Measurements from ENCODE around the gene CDC34.

Gene CDC34

GRCh38 chr19:524062-524674 lies 7.4 kb upstream of the CDC34 start:
- no peak for DNase-seq

- no peak for DNase-seq
These were observed 6.5 kb upstream of the CDC34 start for GRCh38 chr19:525029-525428.

GRCh38 chr19:525857-526419 lies 5.6 kb upstream of the CDC34 start:
- DNase-seq, result no peak

- DNase-seq, result no peak
These were observed 1.2 kb upstream of the CDC34 start for GRCh38 chr19:530134-531008.

- DNase-seq, result peak; percentile 62 to 87 (median 75)
These were observed 379 bp upstream of the CDC34 start for GRCh38 chr19:531009-531752.

- DNase-seq, result peak in 1 of 4 experiments; percentile 15
These were observed 1.2 kb downstream of the CDC34 start for GRCh38 chr19:532561-533363.

GRCh38 chr19:533364-534058 lies 2.0 kb downstream of the CDC34 start:
- DNase-seq, result no peak

GRCh38 chr19:534088-534487 lies 2.5 kb downstream of the CDC34 start:
- no peak for DNase-seq

GRCh38 chr19:535017-535835 lies 3.7 kb downstream of the CDC34 start:
- no peak for DNase-seq

- no peak for DNase-seq
These were observed 4.7 kb downstream of the CDC34 start for GRCh38 chr19:536031-536880.

- DNase-seq, result no peak
These were observed 5.4 kb downstream of the CDC34 start for GRCh38 chr19:536881-537404.

GRCh38 chr19:538641-539428 lies 7.3 kb downstream of the CDC34 start:
- DNase-seq, result no peak

GRCh38 chr19:539429-540030 lies 8.0 kb downstream of the CDC34 start:
- no peak for DNase-seq

GRCh38 chr19:540867-541637 lies 9.5 kb downstream of the CDC34 start:
- DNase-seq, result no peak

- no peak for DNase-seq
These were observed 10.1 kb downstream of the CDC34 start for GRCh38 chr19:541699-542098.

GRCh38 chr19:542173-542866 lies 10.8 kb downstream of the CDC34 start:
- DNase-seq, result no peak
